ENCODE results near the gene CFHR2.
A peak's percentile ranks its signal among the peaks of the same experiment; 100 is the strongest.
"Not testable (repeated sequence)": the region's sequence is repeated elsewhere in the genome, so short reads cannot be mapped to it uniquely, and the experiment has no call there.

CFHR2 gene

DNA sequence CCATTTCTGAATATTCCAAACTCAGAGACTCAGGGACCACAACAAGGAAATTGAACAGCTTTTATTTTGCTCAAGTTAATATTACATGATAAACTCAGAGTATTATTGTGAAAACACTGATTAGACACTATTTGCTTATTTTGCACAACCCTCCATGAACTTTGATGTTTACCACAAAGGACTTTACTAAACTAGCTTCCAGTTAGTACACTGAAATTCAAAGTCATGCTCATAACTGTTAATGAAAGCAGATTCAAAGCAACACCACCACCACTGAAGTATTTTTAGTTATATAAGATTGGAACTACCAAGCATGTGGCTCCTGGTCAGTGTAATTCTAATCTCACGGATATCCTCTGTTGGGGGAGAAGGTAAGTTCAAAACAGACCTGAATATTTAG lies at the start of gene CFHR2:
Gene CFHR2 (plus strand): TSS at position 171 of the 400 bp plus-strand sequence. CDS start 143 bp downstream, at position 314.
- not testable (repeated sequence) for DNase-seq

DNA sequence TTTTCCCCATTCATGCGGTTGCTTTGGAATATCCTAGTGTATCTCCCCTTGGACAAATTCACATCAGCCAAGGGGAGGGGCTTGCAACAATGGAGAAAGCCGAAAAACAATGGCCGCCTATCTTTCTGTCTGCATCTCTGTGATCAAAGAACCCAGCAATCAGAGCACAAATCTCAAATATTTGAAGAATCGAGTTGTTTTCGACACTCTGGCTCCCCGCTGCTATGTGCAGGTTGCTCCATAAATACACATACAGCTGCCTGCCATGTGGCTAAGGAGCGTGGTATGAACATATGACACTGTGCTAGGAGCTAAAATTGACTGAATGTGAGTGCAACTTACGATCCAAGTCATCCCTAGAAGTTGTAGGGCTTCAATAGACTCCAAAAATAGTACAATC lies 47.2 kb upstream of the CFHR2 start:
- DNase-seq = no peak

DNA sequence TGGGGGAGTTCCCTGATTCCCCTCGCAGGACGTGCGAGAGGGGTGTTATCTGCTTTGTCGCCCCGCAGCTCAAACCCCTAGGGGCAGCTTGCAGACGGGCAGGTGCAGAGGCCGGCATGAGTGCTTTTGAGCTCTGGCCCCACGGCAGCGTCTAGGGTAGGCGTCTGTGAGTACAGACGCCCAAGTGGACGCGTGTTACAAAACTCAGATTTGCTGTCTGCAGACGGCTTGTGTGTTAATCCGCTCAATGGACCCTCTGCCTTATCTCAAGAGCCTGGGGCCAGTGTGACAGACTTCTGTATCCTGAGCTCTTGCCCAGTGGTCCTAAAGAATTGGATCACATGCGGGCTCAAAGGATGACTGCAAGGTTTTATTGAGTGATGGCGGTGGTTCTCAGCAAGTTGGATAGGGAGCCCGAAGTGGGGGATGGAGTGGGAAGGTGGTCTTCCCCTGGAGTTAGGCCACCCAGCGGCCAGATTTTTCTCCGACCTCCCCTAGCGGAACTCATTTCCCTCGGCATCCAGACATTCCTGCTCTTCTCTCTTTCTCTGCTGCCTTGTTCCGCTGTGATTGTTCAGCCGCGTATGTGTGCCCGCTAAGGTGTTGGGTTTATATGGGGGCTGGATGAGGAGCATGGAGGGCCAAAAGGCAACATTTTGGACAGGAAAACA lies 46.2 kb upstream of the CFHR2 start:
- DNase-seq = no peak

DNA sequence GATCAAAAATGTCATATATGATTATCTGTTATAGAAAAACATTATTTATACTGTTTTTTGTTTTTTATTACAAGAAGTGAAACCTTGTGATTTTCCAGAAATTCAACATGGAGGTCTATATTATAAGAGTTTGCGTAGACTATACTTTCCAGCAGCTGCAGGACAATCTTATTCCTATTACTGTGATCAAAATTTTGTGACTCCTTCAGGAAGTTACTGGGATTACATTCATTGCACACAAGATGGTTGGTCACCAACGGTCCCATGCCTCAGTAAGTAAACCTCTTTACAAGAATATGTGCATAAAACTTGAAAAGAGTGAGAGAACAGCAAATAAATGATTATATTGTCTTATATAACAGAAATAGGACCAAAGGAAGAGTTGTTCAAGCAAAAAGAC lies 41.2 kb upstream of the CFHR2 start:
- DNase-seq = no peak

DNA sequence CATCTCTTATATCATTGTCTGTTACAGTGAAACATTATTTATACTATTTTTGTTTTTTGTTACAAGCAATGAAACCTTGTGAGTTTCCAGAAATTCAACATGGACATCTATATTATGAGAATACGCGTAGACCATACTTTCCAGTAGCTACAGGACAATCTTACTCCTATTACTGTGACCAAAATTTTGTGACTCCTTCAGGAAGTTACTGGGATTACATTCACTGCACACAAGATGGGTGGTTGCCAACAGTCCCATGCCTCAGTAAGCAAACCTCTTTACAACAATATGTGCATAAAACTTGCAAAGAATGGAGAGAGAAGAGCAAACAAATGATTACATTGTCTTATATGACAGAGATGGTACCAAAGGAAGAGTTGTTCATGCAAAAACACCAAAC lies 33.3 kb upstream of the CFHR2 start:
- no peak for DNase-seq

DNA sequence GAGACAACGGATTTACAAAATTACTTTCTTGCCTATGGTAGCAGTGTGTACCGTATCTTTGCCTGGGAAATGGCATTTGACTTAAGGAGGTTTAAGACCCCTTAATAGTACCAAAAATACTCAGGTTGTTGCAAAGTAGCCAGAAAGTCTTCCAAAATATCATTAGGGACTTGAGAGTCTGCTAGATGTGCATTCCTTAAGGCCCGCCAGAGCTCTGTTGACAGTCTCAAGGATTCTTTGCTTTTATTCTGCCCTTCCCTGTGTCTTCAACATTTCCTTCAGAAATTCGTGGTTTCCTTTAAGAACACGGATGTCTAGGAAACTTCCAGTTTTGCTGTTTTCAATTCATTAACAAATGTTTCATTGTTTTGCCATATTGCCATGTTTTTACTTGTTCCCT lies 31.3 kb upstream of the CFHR2 start:
- not testable (repeated sequence) for DNase-seq

DNA sequence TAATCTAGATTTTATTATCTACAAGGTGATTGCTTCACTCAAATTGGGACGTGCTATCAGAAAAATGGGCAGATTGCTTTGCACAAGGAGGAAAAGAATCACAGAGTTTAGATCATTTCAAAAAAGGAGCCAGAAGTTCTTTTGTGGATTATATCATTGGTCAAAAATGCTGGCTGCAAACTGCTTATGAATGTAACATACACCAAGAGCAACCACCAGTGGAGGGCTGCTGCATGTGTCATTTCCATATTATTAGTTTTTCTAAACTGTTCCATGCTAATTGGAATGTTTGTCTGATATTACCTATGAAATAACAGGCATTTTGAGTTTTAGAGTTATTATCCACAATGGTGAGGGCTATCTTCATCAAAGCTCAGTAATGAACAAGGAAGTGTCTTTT lies 16.7 kb upstream of the CFHR2 start:
- DNase-seq = not testable (repeated sequence)

DNA sequence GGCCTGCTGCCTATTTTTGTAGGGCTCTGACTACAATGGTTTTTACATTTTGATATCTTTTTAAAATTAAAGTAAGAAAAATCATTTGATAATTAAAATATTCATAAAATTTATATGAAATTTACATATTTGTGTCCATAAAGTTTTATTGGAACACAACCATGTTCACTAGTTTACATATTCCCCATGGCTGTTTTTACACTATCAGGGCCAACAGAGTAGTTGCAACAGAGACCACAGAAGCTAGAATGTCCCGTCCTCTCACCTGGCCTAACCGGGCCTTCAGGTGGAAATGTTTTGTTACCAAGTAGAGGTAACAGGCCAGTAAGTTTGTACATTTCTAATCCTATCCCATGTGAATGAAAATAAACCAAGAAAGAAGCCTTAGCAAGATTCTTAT lies 10.7 kb upstream of the CFHR2 start:
- DNase-seq = not testable (repeated sequence)

DNA sequence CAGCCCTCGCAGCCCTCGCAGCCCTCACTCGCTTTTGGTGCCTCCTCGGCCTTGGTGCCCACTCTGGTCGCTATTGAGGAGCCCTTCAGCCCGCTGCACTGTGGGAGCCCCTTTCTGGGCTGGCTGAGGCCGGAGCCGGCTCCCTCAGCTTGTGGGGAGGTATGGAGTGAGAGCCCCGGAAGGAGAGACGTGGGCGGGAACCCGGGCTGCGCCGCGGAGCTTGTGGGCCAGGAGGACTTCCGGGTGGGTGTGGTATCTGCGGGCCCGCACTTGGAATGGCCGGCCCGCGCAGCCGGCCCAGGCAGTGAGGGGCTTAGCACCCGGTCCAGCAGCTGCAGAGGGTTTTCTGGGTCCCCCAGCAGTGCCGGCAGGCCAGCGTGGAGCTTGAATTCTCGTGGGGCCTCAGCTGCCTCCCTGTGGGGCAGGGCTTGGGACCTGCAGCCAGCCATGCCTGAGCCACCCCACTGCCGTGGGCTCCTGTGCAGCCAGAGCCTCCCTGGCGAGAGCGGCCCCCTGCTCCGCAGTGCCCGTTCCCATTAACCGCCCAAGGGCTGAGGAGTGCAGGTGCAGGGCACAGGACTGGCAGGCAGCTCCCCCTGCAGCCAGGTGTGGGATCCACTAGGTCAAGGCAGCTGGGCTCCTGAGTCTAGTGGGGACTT lies 9.9 kb upstream of the CFHR2 start:
- DNase-seq = peak; percentile 21

DNA sequence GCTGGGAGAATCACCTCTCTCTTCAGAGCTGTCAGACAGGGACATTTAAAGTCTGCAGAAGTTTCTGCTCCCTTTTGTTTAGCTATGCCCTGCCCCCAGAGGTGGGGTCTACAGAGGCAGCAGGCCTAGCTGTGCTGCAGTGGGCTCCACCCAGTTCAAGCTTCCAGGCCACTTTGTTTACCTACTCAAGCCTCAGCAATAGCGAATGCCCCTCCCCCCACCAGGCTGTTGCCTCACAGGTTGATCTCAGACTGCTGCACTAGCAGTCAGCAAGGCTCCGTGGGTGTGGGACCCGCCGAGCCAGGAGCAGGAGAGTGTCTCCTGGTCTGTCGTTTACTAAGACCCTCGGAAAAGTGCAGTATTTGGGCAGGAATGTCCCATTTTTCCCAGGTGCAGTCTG lies 2.1 kb upstream of the CFHR2 start:
- DNase-seq = not testable (repeated sequence)

DNA sequence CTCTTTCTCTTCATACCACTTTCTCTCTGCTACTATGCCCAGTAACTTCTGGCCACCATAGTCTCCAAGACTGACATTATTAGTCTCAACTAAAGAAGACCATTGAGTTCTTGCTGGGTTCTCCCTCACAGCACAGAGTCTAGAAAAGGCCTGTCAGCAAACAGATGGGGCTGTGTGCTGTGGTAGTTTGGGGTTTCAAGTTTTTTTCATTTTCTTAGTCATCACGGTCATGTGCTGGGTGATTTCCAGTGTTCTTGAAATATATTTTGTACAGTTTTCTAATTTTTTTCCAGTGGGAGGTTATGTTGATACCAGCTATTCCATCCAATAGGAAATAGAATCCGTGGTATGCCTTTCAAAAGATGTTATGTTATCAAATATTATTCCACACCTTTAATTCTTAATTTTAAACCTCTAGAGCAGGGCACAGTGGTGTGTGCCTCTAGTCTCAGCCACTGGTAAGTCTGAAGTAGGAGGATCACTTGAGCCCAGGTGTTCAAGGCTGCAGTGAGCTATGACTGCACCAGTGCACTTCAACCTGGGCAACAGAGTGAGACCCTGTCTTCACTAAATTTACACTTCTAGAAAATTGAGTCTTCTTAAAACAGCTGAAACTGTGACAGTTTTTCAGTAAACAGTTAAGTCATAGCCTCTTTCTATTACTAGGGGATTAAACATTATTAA lies 8.3 kb downstream of the CFHR2 start:
- DNase-seq = no peak

DNA sequence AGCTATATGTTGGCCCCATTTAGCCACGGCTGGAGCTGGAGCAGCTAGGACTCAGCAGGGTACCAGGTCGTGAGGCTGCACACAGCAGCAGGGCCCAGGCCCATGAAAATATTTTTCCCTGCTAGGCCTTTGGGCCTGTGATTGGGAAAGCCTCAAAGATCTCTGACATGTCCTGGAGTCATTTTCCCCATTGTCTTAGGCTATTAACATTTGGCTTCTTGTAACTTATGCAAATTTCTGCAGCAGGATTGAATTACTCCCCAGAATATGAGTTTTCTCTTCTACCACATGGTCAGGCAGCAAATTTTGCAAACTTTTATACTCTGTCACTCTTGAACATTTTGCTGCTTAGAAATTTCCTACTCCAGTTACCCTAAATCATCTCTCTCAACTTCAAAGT lies 11.2 kb downstream of the CFHR2 start:
- DNase-seq = no peak

DNA sequence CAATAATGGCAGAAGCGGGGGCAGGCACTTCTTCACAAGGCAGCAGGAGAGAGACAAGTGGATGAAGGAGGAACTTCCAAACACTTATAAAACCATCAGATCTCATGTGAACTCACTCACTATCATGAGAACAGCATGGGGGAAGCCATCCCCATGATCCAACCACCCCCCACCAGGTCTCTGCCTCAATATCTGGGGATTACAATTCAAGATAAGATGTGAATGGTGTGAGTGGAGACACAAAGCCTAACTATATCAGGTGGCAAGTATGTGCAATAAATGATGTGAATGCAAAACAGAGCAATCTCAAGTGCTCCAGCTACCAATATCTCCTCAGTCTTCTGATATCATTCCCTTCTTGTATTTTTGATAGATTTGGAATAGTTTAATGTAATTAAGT lies 12.4 kb downstream of the CFHR2 start:
- no peak for DNase-seq

DNA sequence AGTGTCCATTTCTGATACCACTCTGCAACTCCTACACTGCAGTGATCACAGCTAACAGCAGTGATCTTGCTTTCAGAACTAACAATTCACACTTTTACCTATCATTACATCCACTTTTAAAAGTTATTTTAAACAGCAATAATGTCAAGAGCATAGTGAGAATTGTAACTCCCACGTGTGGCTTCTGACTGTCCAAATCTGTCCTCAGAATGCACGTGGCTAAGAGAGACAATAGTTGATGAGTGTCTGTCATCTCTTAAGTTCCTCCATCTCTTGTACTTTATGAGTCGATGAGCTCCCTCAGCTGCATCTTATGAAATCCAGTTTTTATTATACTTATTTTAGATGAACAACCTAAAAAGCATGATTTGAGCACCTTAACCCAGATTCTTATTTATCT lies 17.3 kb downstream of the CFHR2 start:
- DNase-seq = no peak

DNA sequence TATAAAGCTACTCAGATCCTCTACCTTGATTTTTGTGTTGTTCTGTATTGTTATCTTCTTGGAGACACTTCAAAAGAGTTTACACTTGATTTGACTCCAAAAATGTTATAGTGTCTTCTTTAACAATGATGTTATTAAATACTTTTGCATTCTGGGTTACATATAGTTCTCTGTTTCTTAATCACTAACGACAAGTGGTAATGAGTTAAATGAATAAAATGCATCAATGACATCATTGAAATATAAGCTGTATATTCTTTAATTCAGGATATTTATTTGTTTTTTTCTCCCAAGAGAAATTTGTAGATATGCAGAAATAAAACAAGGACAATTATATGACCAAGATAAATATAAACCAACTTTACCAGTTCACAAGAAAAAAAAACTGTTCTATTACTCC lies 26.6 kb downstream of the CFHR2 start:
- no peak for DNase-seq

DNA sequence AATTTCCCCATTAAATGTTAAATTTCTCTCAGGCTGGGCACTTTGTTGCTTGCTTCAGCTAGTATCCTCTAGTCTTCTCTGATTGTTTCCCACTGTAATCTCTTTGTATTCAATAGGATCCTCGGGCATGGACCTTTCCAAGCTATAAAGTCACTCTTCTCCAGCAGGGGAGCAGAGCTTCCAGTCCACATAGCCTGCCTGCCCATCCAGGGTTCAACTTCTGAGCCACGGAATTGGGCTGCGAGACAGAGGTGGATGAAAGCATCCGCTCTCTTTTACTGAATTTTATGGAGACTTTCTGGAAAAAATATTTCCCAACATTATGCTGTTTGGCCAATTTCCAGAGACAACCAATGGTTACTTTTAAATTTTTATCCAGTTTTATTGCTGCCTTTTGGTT lies 32.7 kb downstream of the CFHR2 start:
- no peak for DNase-seq

DNA sequence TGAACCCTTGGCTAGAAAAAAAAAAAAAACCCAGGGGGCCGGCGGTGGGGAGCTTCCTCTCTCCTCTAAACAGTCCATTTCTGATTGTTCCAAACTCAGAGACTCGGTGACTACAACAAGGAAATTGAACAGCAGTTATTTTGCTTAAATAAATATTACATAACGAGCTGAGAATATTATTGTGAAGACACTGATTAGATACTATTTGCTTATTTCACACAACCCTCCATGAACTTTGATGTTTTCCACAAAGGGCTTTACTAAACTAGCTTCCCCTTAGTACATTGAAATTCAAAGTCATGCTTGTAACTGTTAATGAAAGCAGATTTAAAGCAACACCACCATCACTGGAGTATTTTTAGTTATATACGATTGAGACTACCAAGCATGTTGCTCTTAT lies 33.7 kb downstream of the CFHR2 start, which contains the start of gene CFHR5:
Gene CFHR5 (plus strand): TSS at position 279 of the 400 bp plus-strand sequence. CDS start 109 bp downstream, at position 388.
- no peak for DNase-seq

DNA sequence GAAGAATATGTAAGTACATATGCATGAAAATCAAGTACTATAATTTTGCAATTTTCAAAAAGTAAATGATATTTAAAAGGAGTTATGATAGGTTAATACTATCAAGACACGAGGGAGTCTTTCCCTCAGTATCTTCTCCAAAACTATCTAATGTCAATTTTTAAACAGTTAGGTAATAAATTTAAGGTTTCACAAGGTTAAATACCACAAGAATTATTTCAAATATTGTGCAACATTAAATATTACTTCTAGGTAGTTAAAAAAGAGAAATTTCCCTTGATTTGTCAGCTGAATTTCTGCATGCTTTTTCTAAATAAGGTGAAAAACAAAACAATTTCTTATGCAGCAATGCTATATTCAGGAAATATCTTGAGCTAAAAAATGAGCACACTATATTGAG lies 37.3 kb downstream of the CFHR2 start:
- no peak for DNase-seq

DNA sequence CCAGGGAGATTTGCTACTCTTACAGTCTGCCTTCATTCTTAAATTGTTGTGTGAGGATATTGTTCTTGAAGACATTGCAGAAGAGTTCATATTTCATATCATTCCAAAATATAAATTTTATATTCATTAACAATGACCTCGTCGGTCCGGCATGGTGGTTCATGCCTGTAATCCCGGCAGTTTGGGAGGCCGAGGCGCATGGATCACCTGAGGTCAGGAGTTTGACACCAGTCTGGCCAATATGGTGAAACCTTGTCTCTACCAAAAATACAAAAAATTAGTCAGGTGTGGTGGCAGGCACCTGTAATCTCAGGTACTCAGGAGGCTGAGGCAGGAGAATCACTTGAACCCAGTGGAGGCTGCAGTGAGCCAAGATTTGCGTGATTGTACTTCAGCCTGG lies 38.7 kb downstream of the CFHR2 start:
- DNase-seq = not testable (repeated sequence)

DNA sequence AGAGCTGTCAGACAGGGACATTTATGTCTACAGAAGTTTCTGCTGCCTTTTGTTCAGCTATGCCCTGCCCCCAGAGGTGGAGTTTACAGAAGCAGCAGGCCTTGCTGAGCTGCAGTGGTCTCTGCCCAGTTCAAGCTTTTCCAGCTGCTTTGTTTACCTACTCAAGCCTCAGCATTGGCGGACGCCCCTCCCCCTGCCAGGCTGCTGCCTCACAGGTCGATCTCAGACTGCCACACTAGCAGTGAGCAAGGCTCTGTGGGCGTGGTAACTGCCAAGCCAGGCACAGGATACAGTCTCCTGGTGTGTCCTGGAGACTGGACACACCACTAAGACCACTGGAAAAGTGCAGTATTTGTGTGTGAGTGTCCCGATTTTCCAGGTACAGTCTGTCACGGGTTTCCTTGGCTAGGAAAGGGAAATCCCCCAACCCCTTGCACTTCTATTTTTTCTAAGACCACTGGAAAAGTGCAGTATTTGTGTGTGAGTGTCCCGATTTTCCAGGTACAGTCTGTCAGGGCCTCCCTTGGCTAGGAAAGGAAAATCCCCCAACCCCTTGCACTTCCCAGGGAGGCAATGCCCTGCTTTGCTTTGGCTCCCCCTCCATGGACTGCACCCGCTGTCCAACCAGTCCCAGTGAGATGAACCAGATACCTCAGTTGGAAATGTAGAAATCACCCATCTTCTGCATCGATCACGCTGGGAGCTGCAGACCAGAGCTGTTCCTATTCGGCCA lies 48.5 kb downstream of the CFHR2 start:
- peak; percentile 62 for DNase-seq

DNA sequence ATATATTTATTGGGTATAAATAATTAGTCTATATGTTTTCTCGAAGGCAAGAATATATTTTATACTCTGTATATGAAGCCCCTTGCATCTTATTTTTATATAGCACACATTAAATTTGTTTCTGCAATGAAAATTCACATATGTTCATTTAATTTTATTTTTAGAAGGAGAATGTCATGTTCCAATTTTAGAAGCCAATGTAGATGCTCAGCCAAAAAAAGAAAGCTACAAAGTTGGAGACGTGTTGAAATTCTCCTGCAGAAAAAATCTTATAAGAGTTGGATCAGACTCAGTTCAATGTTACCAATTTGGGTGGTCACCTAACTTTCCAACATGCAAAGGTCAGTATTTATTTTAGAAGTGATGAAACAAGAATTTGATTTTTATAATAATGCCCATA lies 50.4 kb downstream of the CFHR2 start:
- no peak for DNase-seq

DNA sequence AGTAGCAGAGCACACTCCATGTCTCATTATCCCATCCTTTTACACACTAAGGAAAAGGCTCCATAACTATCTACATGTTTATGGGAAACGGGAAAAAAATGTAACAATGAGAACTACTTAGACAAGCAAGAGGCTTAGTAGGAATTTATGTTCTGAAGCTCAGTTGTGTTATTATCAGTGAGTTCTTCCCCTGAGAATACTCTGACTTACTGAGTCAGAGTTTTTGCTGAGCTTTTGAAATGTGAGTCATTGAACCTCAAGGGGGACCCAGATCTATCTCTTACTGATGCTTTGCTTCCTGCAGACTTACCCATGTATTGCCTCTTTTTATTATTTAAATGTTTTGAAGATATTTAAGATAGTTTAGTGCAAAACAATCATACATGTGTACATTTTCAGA lies 53.9 kb downstream of the CFHR2 start:
- no peak for DNase-seq

DNA sequence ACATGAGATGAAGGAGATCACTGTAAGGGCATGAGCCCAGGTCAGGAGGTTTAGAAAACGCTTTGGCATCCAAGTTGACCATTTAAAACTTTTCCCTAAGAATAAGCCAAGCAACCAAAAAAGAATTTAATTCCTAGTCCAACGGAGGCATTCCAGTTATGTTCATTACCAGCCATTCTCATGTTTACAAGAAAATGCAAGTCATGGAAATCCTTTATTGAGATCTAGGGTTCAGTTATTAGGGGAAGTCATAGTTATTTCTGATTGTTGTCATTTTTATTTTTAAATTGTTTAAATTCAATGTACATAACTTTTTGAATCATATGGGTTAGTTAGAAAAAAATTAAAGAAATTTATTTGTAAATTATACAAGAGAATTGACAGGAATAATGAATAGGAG lies 58.3 kb downstream of the CFHR2 start:
- no peak for DNase-seq

DNA sequence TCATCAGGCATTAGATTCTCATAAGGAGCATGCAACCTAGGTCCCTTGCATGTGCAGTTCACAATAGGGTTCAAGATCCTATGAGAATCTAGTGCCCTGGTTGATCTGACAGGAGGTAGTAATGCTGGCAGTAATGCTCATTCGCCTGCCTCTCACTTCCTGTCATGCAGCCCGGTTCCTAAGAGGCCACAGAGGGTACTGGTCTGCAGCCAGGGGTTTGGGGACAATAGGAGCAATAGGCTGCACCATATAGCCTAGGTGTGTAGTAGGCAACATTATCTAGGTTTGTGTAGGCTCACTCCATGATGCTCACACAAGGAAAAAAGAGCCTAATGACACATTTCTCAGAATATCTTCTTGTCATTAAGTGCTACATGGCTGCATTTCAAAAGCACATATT lies 59.6 kb downstream of the CFHR2 start:
- DNase-seq = no peak

Data from NCI-H2029 treated with DMSO at 0.1 percent for 48 hours (cell line).